Lower lobe of right lung (tissue), 2 donors: ENCODE measurements around the gene TNNI3. TPM values are rescaled to one million over a fixed set of nuclear protein-coding genes. Genes with fewer than 3 reads are reported as not detected.

Source experiments
- ATAC-seq, 2 donors: fragments of 200-7000 bp; cut with Tn5 transposase; one replicate each; pipeline ENCODE4 v1.9.1; 2020 to 2022; ENCODE audit warnings: mild to moderate bottlenecking in 2 of 2, moderate library complexity in 2 of 2
- DNase-seq: peaks from one replicate; pipeline ENCODE4 v3.0.0-alpha.2; 2020
- H3K27ac ChIP-seq: fragments of 200-600 bp; one replicate; pipeline ENCODE4 v1.8.0; 2022
- H3K27me3 ChIP-seq: fragments of 200-600 bp; one replicate; pipeline ENCODE4 v1.8.0; 2022; ENCODE audit warnings: low read depth
- H3K36me3 ChIP-seq: fragments of 200-600 bp; one replicate; pipeline ENCODE4 v1.8.0; 2022; ENCODE audit warnings: mild to moderate bottlenecking
- H3K4me1 ChIP-seq: fragments of 200-600 bp; one replicate; pipeline ENCODE4 v1.8.0; 2022
- H3K4me3 ChIP-seq: fragments of 200-600 bp; one replicate; pipeline ENCODE4 v1.8.0; 2022; ENCODE audit warnings: mild to moderate bottlenecking
- H3K9me3 ChIP-seq: fragments of 200-600 bp; one replicate; pipeline ENCODE4 v1.8.0; 2022
- intact Hi-C: fragments of 100-400 bp; cut with DNase I; formaldehyde crosslinking; loops from one replicate; pipeline ENCODE4 v1.11.0; 2022
- total RNA-seq: library from RNA; stranded (reverse); fragmentation: NEBNext Ultra II Directional; extraction: Animal tissue kit (Norgen Biotek cat#: 25700); gene quantifications from one replicate; pipeline ENCODE4 v1.2.1, GENCODE V29; 2021
- TF ChIP-seq, protein P1 (sequence below): fragments of 200-600 bp; IDR thresholded peaks from one replicate; pipeline ENCODE4 v1.8.0; 2022; ENCODE audit warnings: antibody characterized with exemption, mild to moderate bottlenecking
- donor health status: DM: no; HTN: yes; CAD: no; lungs with severe emphysema.

Gene TNNI3
- total RNA-seq, 1 donor from 2014 or later = 2.3 TPM

DNA sequence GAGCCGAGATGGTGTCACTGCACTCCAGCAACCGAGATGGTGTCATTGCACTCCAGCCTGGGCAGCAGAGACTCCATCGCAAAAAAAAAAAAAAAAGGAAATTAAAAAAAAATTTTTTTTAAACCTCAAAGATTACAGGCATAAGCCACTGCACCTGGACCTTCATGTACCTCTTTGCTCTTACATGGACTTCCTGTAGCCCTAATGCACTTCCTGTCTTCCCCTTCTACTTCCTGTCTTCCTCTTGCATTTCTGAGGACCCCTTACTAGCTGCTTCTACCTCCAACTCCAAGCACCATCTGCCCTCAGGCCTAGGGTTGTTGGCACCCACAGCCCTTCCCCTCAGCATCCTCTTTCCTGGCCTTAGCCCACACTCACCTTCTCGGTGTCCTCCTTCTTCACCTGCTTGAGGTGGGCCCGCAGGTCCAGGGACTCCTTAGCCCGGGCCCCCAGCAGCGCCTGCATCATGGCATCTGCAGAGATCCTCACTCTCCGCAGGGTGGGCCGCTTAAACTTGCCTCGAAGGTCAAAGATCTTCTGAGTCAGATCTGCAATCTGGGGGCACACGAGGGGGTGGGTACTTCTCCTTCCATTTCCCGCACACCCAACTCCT is 3.8 kb downstream of the TNNI3 start:
- ATAC-seq = no peak
- H3K27me3 ChIP-seq = peaks cover 42% of the 10 kb centered on the region
- TF ChIP-seq, protein P1, sequence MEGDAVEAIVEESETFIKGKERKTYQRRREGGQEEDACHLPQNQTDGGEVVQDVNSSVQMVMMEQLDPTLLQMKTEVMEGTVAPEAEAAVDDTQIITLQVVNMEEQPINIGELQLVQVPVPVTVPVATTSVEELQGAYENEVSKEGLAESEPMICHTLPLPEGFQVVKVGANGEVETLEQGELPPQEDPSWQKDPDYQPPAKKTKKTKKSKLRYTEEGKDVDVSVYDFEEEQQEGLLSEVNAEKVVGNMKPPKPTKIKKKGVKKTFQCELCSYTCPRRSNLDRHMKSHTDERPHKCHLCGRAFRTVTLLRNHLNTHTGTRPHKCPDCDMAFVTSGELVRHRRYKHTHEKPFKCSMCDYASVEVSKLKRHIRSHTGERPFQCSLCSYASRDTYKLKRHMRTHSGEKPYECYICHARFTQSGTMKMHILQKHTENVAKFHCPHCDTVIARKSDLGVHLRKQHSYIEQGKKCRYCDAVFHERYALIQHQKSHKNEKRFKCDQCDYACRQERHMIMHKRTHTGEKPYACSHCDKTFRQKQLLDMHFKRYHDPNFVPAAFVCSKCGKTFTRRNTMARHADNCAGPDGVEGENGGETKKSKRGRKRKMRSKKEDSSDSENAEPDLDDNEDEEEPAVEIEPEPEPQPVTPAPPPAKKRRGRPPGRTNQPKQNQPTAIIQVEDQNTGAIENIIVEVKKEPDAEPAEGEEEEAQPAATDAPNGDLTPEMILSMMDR = no peak
- no peak overlapping the region for H3K4me3 ChIP-seq
- peaks cover 9% of the 10 kb centered on the region for H3K4me1 ChIP-seq
- H3K36me3 ChIP-seq = no peaks in the 10 kb centered on the region
- intact Hi-C loops = no loop called here
- DNase-seq = no peak
- no peak overlapping the region for H3K27ac ChIP-seq
- H3K9me3 ChIP-seq = no peaks in the 10 kb centered on the region

GRCh38 chr19:55152017-55152416 is 5.5 kb downstream of the TNNI3 start:
- peaks cover 9% of the 10 kb centered on the region for H3K4me1 ChIP-seq
- H3K27ac ChIP-seq = no peak overlapping the region
- H3K9me3 ChIP-seq = no peaks in the 10 kb centered on the region
- no peak for ATAC-seq
- intact Hi-C loops = no loop called here
- H3K36me3 ChIP-seq = no peaks in the 10 kb centered on the region
- peaks cover 37% of the 10 kb centered on the region for H3K27me3 ChIP-seq
- TF ChIP-seq, protein P1 = no peak
- DNase-seq = no peak
- H3K4me3 ChIP-seq = no peak overlapping the region

GRCh38 chr19:55149078-55150003 is 8.2 kb downstream of the TNNI3 start, which contains the start of gene TNNT1:
TSS of gene TNNT1 (minus strand) at chr19:55149206. CDS start at chr19:55147157, 2,049 bp downstream.
- no peaks in the 10 kb centered on the region for H3K9me3 ChIP-seq
- intact Hi-C loops = no loop called here
- no peak within 1 kb of the TSS for H3K4me3 ChIP-seq
- no peak within 1 kb of the TSS for H3K27ac ChIP-seq
- DNase-seq (no peak), ATAC-seq (no peak)
- H3K36me3 ChIP-seq = no peaks in the 10 kb centered on the region
- H3K27me3 ChIP-seq = peaks cover 47% of the 10 kb centered on the region
- TF ChIP-seq, protein P1 = no peak
- H3K4me1 ChIP-seq = peaks cover 9% of the 10 kb centered on the region

DNA sequence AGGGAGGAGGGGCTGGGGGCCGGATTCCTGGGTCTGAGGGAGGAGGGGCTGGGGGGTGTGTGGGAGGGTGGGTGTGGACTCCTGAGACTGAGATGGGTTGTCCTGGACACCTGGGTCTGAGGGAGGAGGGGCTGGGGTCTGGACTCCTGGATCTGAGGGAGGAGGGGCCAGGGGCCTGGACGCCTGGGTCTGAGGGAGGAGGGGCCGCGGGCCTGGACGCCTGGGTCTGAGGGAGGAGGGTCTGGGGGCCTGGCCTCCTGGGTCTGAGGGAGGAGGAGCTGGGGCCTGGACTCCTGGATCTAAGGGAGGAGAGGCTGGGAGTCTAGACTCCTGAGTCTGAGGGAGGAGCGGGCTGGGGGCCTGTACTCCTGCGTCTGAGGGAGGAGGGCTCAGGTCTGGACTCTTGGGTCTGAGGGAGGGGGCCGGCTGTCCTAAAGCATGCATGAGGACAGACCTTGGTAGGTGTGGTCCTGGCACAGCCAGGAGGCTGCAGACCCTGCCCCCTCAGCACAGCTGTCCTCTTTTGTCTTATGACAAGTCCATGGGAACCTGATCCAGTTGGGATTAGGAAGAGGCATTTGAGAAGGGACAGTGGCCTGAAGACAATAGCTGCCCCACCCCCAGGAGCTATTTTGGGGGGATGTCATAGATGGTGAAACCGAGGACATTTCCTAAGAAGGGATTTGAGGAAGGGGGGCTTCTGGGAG is 9.8 kb downstream of the TNNI3 start:
- H3K4me3 ChIP-seq = no peak overlapping the region
- no peak overlapping the region for H3K27ac ChIP-seq
- H3K27me3 ChIP-seq = peaks cover 58% of the 10 kb centered on the region
- no peaks in the 10 kb centered on the region for H3K9me3 ChIP-seq
- TF ChIP-seq, protein P1 = no peak
- intact Hi-C loops = no loop called here
- ATAC-seq (no peak), DNase-seq (no peak)
- no peaks in the 10 kb centered on the region for H3K36me3 ChIP-seq
- H3K4me1 ChIP-seq = peaks cover 9% of the 10 kb centered on the region

DNA sequence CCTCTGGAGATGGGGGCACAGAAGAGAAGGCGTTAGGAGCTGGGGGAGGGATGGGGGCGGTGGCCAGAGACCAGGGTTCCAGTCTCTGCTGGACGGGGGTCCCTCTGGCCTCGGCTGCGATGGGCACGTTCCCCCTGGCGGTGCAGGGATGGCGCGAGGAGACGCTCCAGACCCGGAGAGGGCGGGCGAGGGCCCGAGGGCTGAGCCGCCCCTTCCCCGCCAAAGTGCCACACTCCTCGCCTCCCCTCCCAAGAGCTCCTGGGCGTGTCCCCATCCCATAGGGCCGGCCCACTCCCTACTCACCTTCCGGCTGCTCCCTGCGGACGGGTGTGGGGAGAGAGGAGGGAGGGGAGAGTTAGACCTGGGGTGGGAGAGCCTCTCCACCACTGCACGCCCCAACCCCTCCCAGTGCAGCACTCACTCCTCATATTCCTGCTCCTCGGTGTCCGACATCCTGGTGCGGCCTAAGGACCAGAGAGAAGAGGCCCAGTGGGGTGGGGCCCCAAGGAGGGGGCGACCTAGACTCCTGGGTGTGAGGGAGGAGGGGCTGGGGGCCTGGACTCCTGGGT is 10.7 kb downstream of the TNNI3 start:
- intact Hi-C loops = no loop called here
- TF ChIP-seq, protein P1 = no peak
- peaks cover 68% of the 10 kb centered on the region for H3K27me3 ChIP-seq
- peak overlapping the region; percentile 3 for H3K4me3 ChIP-seq
- H3K9me3 ChIP-seq = no peaks in the 10 kb centered on the region
- H3K27ac ChIP-seq = no peak overlapping the region
- no peaks in the 10 kb centered on the region for H3K36me3 ChIP-seq
- DNase-seq (no peak), ATAC-seq (peak in 1 of 2 donors; percentile 19)
- H3K4me1 ChIP-seq = peaks cover 9% of the 10 kb centered on the region
